HG02610 (cell line): ENCODE results near the gene AGPAT4.
A peak's percentile ranks its signal among the peaks of the same experiment; 100 is the strongest.

ENCODE experiments used
- ATAC-seq: cut with Tn5 transposase; IDR thresholded peaks from one replicate; pipeline ENCODE4 v1.9.1; 2021; ENCODE audit warnings: mild to moderate bottlenecking, moderate library complexity; ENCODE audit not compliant: unreplicated experiment

Gene AGPAT4

DNA sequence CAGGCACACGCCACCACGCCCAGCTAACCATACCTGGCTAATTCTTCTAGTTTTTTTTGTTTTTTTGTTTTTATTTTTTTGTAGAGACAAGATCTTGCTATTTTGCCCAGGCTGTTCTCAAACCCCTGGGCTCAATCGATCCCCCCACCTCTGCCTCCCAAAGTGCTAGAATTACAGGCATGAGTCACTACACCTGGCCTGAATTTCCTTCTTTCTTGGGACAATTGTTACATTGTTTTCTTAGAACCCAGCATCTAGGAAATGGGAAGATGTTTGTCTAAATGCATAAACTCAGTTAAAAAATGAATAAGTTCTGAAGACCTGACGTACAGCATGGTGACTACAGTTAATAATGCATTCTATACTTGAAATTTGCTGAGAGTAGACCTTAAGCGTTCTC, 10.8 kb upstream of the AGPAT4 start:
- no peak for ATAC-seq

DNA sequence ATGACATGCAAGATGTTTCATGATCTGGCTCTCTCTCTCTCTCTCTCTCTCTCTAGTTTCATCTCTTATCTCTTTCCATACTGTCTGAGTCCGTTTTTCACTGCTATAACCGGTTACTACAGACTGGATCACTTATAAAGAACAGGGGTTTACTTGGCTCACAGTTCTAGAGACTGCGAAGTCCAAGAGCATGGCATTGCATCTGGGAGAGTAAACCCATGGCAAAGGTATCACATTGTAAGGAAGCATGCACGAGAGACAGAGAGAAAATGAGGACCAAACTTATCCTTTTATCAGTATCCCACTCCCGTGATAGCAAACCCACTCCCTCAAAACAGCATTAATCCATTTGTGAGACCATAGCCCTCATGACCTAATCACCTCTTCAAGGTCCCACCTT, 7.2 kb upstream of the AGPAT4 start:
- ATAC-seq: no peak

DNA sequence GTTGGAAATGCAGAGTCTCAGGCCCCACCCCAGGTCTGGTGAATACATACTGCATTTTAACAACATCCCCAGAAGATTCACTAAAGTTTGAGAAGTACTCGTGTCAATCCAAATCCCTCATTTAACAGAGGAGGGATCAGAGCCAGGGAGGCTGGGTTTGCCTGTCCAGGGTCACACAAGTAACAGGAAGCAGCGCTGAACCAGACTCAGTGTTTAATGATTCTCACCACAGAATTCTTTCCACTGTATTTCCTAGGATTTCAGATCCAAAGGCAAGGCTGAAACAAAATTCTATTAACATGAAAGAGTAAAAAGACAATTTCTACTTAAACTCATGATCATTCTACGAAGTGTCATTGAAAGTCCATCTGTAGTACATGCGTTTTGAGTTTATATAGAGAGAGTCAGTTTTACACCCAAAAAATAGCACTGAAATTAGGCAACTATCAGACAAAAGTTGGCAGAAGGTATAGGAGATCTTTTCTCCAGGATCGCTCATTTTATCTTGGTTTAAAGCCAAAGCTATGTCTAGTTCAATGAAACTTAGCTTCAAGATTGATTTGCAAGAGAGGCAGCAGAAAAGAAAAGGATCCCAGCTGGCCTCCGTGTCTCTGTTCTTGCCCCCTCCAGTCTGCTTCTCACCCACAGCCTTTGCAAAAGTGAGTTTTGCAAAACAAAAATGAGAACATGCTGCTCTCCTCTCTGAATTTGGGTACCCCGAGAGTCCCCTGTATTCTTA, 6.0 kb upstream of the AGPAT4 start:
- no peak for ATAC-seq

DNA sequence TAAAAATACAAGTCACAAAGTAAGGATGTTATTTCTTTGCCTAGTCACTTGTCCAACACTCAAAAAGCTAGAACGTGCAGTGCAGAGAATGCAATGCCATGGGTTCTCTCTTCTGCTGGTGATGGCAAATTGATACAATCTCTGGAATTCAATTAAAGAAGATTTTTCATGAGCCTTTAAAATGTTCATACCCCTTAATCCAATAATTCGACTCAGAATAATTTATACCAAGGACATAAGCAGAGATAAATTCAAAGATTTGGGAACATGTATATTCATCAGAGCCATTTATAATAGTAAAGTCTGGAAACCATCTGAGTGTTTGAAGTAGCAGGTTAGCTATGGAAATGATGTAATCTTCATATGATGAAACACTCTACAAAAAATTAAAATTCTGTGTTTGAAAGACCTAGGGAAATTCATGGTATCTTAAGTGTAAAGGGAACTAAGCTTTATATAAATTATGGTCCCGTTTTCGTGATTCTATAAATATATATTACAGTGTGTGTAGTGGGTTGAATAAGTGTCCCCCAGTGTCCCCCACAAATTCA, 2.8 kb upstream of the AGPAT4 start:
- no peak for ATAC-seq

DNA sequence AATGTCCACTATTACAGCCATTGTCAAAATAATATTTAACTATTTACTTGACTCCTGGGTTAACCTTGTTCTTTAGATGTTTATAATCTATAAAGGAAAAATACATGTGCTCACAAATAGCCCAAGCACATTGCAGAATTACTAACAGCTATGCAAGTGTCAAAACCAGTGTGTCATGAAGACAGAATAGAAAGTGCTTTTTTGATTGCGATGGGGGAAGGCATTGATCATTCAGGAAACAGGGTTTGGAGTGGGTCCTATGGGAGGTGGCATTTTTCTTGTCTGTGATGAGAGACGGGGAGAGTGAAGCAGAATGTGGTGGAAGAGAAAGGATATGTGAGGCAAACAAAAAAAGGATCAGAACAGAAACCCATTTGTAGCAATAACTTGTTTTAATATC, 1.0 kb upstream of the AGPAT4 start:
- ATAC-seq: no peak

DNA sequence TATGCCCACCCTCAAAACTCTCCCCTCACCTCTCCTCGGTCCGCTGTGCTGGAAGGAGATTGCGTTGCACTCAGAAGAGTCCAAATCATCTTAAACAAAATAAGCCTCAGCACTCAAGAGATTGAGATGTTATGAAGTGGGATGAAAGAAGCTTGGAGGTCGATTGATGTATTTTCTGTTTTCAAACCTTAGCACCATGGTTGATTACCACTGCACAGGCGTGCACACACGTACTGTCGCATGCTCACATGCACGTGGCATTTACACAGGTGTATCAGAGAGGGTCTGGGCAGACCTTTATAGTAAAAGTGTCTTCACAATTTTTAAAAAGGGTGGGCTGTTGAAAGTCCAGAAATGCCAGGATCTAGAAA, 612 bp upstream of the AGPAT4 start:
- ATAC-seq: no peak

DNA sequence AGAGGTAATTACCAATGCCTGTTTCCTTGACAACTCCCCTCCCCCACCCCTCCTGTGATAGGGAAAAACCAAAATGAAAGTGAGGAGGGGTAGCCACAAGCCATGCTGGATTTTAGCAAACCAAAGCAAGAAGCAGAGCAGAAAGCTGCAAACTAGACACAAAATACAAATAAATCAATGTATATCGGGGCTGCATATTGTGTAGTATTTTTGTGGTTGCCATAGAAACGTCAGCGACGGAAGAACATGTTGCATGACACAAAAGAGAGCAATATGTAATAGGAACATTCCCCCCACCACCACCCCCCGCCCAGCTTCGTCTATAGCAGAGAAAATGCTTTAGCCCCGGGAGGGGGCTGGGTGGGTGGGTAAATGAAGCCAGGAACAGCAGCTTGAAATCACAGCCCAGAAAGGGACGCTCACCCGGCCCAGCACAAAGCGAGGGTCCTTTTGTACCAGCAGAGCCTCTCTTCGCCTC, 548 bp downstream of the AGPAT4 start:
- ATAC-seq: no peak

DNA sequence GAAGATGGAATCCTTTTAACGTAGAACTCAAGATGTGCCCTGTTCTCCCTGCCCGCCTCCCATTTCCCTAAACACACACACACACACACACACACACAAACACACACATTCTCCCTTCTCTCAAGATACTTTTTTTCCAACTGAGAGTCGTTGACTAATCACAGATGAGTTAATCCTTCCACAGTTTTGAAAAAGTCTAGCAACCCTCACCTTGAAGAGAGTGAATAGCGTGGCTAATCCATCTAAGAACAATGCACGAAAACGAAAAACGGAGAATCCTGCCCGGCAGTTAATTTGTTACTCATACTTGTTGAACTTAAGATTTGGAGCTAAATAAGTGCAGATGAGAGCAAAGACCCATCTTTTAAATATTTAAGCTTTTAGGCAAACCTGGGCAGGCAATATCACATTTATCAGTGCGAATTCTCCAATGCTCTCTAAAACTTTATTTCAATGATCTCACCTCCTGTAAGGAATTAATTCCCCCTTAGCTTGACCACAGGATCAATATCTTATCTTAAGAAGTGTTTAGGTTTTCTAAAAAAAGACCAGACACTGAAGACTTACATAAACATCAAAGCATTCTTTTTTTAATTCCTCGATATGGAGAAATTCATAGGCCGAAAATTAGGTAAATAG, 1.1 kb downstream of the AGPAT4 start:
- ATAC-seq: no peak

DNA sequence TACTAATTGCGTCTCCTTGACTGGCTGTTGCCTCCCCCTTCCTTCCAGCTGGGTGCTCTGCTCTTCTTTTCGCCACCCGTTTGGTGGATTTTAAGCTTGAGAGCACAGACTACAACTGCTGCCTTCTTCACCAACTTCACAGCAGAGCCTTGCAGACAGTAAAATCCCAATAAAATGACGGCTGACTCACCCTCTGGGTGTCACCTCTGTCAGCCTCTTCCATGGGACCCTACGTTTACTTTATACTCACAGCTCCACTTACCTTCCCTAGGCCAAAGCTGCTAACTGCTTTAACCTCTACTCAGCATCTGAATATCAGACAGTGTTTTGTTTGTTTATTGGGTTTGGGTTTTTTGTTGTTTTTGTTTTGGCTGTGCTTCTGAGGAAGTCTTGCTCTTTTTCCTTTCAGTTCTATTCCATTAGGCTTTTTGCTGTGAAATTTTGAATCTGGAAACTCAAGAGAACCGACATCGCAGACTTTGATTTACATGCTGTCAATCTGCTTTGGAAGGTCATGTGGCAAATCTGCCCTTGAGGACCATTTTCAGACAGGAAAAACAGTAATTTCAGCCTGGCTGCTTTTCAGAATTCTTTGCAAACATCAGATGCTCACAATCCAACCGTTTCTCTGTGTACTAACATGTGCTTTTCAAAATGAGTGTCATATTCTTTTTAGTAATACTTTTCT, 2.4 kb downstream of the AGPAT4 start:
- ATAC-seq: no peak

DNA sequence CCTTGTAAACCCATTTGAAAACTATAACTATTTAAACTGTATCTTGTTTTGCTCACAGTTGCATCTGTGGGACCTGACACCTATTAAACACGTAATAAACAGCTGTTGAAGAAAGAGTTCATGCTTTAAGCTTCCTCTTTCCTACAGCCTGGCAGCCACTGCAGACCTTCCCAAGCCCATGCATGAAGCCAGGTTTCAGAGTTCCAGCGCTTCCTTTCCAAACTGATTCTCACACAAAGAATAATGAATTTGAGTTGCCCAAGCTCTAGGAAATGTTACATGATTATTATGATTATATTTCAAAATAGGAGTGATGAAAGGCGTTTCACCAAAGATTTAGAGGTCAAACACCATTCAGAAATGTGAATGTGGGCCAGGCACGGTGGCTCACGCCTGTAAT, 3.7 kb downstream of the AGPAT4 start:
- ATAC-seq: no peak

DNA sequence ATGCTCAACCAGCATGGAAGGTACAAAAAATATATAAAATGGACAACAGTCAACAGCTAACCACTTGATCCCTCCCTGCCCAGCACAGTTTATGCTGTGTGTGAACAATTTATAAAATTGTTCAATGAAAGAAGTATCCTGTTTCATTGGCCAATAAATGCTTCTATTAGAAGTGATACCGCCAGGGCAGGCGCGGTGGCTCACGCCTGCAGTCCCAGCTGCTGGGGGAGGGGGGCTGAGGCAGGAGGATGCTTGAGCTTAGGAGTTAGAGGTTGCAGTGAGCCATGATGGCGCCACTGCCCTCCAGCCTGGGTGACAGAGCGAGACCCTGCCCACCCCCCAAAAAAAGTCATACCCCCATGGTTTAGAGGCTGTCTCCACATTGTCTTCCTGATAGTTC, 4.6 kb downstream of the AGPAT4 start:
- ATAC-seq: no peak

DNA sequence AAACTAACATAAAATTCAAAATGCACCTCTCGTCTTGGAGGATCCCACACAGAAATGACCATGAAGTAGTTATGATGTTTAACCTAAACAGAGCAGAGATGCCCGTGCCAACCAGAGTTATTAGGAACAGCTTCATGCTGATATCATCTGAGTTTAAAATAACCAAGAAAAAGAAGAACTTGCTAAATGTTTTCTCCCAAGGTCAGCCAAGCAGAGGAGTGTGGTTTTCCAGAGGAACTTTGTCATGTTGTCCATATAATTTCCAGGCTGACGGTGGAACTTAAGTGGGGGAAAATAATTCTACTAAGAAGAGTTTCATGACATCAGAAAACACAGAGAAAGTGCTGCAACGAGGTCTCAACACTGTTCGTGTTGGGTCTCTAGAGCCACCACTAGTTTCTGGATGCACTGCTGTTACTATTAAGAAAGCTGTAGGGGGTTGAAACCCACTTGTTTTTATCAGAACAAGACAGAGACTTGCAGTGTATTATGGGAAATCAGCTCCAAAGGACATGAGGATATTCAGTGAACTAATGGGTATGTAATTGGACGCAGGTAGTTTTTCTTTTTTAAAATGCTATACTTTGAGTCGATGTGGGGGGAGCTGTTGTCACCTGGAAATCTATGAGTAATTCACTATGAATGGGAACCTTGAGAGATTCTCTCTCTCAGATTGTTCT, 5.2 kb downstream of the AGPAT4 start:
- ATAC-seq: no peak

DNA sequence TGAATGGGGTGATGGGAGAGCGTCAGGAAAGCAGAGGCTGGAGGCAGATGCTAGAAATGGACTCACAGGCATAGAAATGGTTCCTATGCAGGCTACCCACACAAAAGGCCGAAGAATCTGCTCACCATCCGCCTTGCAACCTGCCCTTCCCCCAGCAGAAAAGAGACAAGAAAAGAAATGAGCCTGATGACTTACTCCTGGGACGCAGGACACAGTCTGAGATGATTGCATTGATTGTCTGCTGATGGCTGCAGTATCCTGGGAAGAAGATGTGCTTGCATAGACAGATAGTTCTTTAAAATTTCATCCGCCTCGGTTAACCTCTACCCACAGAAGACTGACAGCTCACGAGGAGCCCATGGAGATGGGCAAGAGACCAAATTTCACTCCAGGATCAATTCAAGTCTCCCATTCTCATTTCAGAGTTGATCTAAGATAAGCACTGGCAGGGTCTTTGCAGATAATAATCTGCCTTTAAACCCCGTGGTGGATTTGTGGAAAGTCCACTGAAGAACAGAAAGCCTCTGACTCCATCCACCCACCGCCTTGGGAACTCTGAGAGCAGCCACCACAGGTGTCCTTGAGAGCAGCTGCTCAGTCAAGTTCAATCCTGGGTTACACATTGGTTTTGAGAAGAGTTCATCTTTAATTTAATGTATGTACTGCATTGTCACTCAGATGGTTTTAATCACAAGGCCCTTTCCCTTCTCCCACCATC, 7.2 kb downstream of the AGPAT4 start:
- ATAC-seq: no peak

DNA sequence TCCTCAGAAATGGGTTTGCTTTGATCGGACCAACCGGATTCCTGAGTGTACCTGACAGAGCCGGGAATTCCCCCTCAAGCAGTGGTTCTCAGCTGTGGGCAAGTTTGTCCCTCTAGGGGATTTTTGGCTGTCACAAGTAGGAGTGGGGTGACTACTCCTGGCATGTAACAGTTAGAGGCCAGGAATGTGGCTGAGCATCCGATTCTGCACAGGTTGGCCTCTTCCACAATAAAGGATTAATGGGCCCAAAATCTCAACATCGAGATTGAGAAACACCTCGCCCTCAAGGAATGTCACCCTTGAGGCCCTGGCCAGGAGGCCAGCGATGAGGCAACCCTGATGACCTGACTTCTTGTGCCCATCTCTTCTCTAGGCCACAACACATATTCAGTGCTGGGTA, 7.9 kb downstream of the AGPAT4 start:
- peak; percentile 57 for ATAC-seq

DNA sequence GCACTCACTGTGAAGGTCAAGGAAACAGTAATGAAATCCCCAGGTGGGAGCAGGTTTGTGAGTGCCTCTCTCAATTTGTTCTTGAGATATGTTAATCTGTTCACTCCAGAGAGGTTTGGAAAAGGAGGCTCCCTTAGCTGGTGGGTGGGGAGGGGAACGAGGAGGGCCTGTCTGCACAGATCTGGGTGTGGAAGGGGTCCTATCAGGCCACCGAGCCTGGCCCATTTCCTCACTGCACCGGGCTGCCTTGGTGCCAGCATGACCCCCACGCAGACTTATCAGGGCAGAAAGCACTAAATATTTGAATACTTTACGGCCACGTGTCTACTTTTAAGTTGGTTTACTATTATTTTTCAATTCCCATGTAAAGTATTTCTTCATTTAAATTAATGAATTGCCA, 8.3 kb downstream of the AGPAT4 start:
- ATAC-seq: no peak

DNA sequence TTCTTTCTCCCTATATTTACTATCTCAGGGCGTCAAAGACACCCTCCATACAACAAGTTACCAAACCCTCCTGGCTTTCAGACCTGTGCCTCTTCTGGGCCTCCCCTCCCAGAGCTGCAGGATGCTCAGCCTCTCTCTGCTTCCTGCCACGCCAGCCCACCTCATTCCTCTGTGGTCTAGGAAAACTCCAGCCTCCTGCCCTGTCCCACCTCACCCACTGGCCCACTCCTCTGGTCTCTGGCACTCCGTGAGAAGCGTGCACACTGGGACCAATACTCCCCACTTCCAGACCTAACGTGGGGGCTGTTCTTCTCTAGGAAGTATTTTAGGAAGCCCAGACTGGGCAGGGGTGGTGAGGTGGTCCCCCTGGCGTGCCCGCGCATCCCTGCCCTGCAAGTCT, 9.7 kb downstream of the AGPAT4 start:
- ATAC-seq: no peak

DNA sequence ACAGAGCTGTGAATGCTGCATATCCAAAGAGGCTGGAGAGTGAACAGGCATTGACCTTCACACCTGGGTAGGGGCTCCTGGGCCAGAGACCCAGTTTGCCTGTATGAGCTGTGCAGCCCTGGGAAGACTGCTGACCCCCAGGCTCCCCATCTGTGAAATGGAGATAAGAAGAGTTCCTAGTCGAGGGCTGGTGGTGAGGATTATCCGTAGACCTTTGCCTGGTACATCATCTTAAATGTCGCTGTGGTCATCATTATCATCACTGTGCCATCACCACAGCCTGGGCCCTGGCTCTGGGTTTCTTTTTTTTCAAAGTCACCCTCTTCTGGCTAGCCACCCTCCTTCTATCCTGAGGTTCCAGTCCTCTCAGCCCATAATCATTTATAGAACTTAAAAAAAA, 12.0 kb downstream of the AGPAT4 start:
- no peak for ATAC-seq

DNA sequence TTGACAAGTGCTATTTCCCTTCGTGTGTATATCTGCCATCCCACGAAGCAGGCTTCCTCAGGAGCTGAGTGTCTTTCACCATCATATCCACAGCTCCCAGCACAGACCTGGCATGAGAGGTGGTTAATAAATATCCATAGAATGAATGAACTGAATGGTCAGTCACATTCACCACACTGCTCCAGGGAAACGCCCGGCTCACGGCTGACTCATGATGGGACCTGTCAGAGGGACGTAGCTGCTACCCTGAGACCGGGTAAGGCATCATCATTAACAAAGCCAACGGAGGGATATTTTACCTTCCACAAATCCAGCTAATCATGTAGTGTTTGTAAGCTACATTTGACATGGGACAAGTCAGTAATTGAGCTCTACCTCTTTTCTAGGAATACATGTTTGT, 12.5 kb downstream of the AGPAT4 start:
- ATAC-seq: no peak

DNA sequence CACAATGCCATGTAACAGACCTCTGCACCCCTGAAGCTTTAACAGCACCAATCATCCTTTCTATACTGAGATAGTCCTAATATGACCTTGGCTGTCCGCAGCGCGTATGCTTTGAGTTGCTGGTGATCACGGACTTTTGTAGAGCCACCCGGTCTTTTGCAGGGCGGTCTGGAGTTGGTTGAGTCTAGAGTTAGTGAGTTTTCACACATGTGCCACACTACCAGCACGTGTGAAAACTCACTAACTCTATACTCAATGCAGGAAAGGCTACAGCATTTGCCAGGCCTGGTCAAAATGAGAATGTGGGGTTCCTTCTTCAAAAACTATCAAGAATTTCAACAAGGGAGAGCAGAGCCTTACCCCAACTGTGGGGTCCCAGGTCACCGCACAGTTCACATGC, 14.6 kb downstream of the AGPAT4 start:
- ATAC-seq: no peak

DNA sequence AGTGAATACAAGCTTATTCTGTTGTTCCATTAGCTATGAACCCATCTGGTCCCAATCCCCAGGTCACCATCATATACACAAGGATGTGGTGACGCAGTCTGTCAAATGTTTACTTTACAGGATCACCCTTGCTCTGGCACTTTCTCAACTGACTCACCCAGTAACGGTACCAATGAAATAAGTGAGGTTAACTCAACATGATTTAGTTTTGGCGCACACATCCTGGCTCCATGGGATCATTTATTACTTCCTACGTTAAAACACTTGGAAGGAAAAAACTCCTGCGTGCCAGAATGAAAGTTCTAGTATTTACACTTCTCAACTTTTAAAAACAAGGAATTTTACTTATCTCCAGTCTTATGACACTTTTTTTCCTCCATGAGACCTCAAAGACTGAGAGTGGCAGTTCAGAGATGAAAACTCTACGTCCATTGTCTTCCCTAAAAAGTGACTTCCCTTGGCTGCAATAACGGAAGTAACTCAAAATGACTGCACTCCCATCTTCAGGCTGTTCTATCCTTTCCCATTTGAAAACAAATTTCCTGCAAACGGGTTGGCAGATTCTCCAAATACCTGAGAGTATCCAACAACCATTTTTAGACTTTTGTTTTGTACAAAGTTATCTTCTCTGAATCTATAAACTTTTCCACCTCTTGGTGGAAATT, 15.9 kb downstream of the AGPAT4 start:
- no peak for ATAC-seq
